Caco-2 (cell line): ENCODE measurements around the gene DPRX. TPM values are rescaled to one million over a fixed set of nuclear protein-coding genes. Genes with fewer than 3 reads are reported as not detected.

Source experiments
- BruUV-seq: library from RNA; stranded (reverse); fragments of 400-500 nt; replicated peaks from 2 replicates; lab custom pipeline; 2021; lab: Mats Ljungman, UMichigan
- CTCF ChIA-PET: fragments of 300-600 bp; sonication (Branson Sonifier 250); formaldehyde crosslinking; loops from one replicate; lab custom pipeline; 2022; ENCODE audit warnings: antibody characterized with exemption; lab: Charles Lee
- POLR2A ChIA-PET: fragments of 300-600 bp; sonication (Branson Sonifier 250); formaldehyde crosslinking; loops from one replicate; lab custom pipeline; 2022; ENCODE audit warnings: antibody characterized with exemption; lab: Charles Lee
- DNase-seq, 2 experiments: peaks; one replicate each; pipeline versions ENCODE4 v3.0.0 to v3.0.0-alpha.2; 2020 to 2022
- H3K27me3 ChIP-seq: replicated peaks from 2 replicates; pipeline ENCODE4 v1.6.0; 2011; ENCODE audit warnings: low read length; ENCODE audit not compliant: control insufficient read depth, insufficient read depth
- H3K36me3 ChIP-seq: 2 replicates; pipeline ENCODE4 v1.5.1; 2011; ENCODE audit warnings: low read length; ENCODE audit not compliant: control insufficient read depth, insufficient read depth
- H3K4me1 ChIP-seq: fragments of 250-450 bp; sonication (Bioruptor Pico); 2 replicates; pipeline ENCODE4 v1.5.1; 2020; ENCODE audit warnings: mild to moderate bottlenecking
- H3K4me3 ChIP-seq: 2 replicates; pipeline ENCODE4 v1.5.1; 2011; ENCODE audit warnings: low read depth, mild to moderate bottlenecking, control low read depth, low read length
- H3K9me3 ChIP-seq: fragments of 250-450 bp; sonication (Bioruptor Pico); 2 replicates; pipeline ENCODE4 v1.5.1; 2020; ENCODE audit warnings: mild to moderate bottlenecking, moderate library complexity
- H3K27ac Mint-ChIP-seq: one replicate; pipeline ENCODE4 v1.8.0; 2022; ENCODE audit warnings: mixed read lengths; ENCODE audit not compliant: unreplicated experiment
- H3K27me3 Mint-ChIP-seq: one replicate; pipeline ENCODE4 v1.8.0; 2022; ENCODE audit warnings: mixed read lengths; ENCODE audit not compliant: insufficient read depth, unreplicated experiment
- H3K36me3 Mint-ChIP-seq: one replicate; pipeline ENCODE4 v1.8.0; 2022; ENCODE audit warnings: mild to moderate bottlenecking, mixed read lengths; ENCODE audit not compliant: insufficient read depth, unreplicated experiment
- H3K4me1 Mint-ChIP-seq: one replicate; pipeline ENCODE4 v1.8.0; 2022; ENCODE audit warnings: low read depth, mixed read lengths; ENCODE audit not compliant: unreplicated experiment
- H3K4me3 Mint-ChIP-seq: one replicate; pipeline ENCODE4 v1.8.0; 2022; ENCODE audit warnings: mild to moderate bottlenecking, moderate library complexity, mixed read lengths; ENCODE audit not compliant: unreplicated experiment
- H3K9me3 Mint-ChIP-seq: one replicate; pipeline ENCODE4 v1.8.0; 2022; ENCODE audit warnings: mixed read lengths; ENCODE audit not compliant: unreplicated experiment
- CTCF ChIP-seq, 2 experiments: fragments of 200-600 bp in 1 of 2; IDR thresholded peaks; 1 replicate in 1 of 2; 2 replicates in 1 of 2; pipeline versions ENCODE4 v1.5.1 to v1.8.0; 2011 to 2022; ENCODE audit warnings: antibody characterized with exemption in 1 of 2, control low read depth in 1 of 2, inconsistent platforms in 1 of 2, low read depth in 1 of 2, low read length in 1 of 2, mild to moderate bottlenecking in 1 of 2, moderate library complexity in 1 of 2; ENCODE audit not compliant: insufficient read depth in 1 of 2, severe bottlenecking in 1 of 2, unreplicated experiment in 1 of 2
- intact Hi-C: fragments of 100-400 bp; cut with micrococcal nuclease; formaldehyde crosslinking; loops from one replicate; pipeline ENCODE4 v1.10.0; 2022; ENCODE audit not compliant: unreplicated experiment
- total RNA-seq: library from RNA; stranded (reverse); gene quantifications from 2 replicates; pipeline ENCODE4 v1.2.3, GENCODE V29; 2022

The DPRX gene
- total RNA-seq, 1 experiment from 2014 or later: not detected

- peaks cover 50% of the 10 kb centered on the region for H3K9me3 ChIP-seq
- no peaks in the 10 kb centered on the region for H3K36me3 ChIP-seq
- no peaks in the 10 kb centered on the region for H3K27me3 ChIP-seq
- ChIA-PET POLR2A (no interaction called here), CTCF (no interaction called here)
- no peak for DNase-seq
- 0 out of 2 replicates have a peak, but pooled peaks cover 2% of the 10 kb centered on the region for H3K4me1 ChIP-seq
- Mint-ChIP-seq H3K4me1 (no peaks in the 10 kb centered on the region), H3K4me3 (no peak overlapping the region), H3K27ac (no peak overlapping the region), H3K27me3 (no peaks in the 10 kb centered on the region), H3K9me3 (peaks cover 11% of the 10 kb centered on the region), H3K36me3 (peaks cover 17% of the 10 kb centered on the region)
- H3K4me3 ChIP-seq: no peak overlapping the region
- intact Hi-C loops: no loop called here
- no TSS peak for BruUV-seq
- no peak for TF ChIP-seq CTCF (IDR thresholded peaks at IDR 0.05; ENCODE audit: insufficient read depth in 1 of 2, low read depth in 1 of 2, low read length in 1 of 2, severe bottlenecking in 1 of 2, unreplicated experiment in 1 of 2)
Measured at GRCh38 chr19:53652476-53652875, 20.7 kb downstream of the DPRX start.

- ChIA-PET POLR2A (no interaction called here), CTCF (no interaction called here)
- intact Hi-C loops: no loop called here
- no peak for DNase-seq
- H3K27me3 ChIP-seq: no peaks in the 10 kb centered on the region
- no peak overlapping the region for H3K4me3 ChIP-seq
- 0 out of 2 replicates have a peak, but pooled peaks cover 6% of the 10 kb centered on the region for H3K4me1 ChIP-seq
- no peaks in the 10 kb centered on the region for H3K27me3 Mint-ChIP-seq
- peaks cover 8% of the 10 kb centered on the region for H3K4me1 Mint-ChIP-seq
- peaks cover 21% of the 10 kb centered on the region for H3K36me3 Mint-ChIP-seq
- no peak for TF ChIP-seq CTCF (IDR thresholded peaks at IDR 0.05; ENCODE audit: insufficient read depth in 1 of 2, low read depth in 1 of 2, low read length in 1 of 2, severe bottlenecking in 1 of 2, unreplicated experiment in 1 of 2)
- H3K9me3 ChIP-seq: peaks cover 51% of the 10 kb centered on the region
- H3K36me3 ChIP-seq: no peaks in the 10 kb centered on the region
- no TSS peak for BruUV-seq
- H3K9me3 Mint-ChIP-seq: peaks cover 23% of the 10 kb centered on the region
- H3K27ac Mint-ChIP-seq: no peak overlapping the region
- H3K4me3 Mint-ChIP-seq: no peak overlapping the region
Measured at GRCh38 chr19:53655042-53655665, 23.4 kb downstream of the DPRX start.

- no peak for TF ChIP-seq CTCF (IDR thresholded peaks at IDR 0.05; ENCODE audit: insufficient read depth in 1 of 2, low read depth in 1 of 2, low read length in 1 of 2, severe bottlenecking in 1 of 2, unreplicated experiment in 1 of 2)
- intact Hi-C loops: no loop called here
- Mint-ChIP-seq H3K4me3 (no peak overlapping the region), H3K27me3 (no peaks in the 10 kb centered on the region), H3K27ac (no peak overlapping the region), H3K9me3 (peaks cover 34% of the 10 kb centered on the region), H3K36me3 (peaks cover 21% of the 10 kb centered on the region), H3K4me1 (peaks cover 12% of the 10 kb centered on the region)
- H3K4me3 ChIP-seq: no peak overlapping the region
- peaks cover 50% of the 10 kb centered on the region for H3K9me3 ChIP-seq
- ChIA-PET CTCF (no interaction called here), POLR2A (no interaction called here)
- H3K4me1 ChIP-seq: 0 out of 2 replicates have a peak, but pooled peaks cover 6% of the 10 kb centered on the region
- no peaks in the 10 kb centered on the region for H3K36me3 ChIP-seq
- H3K27me3 ChIP-seq: no peaks in the 10 kb centered on the region
- DNase-seq: no peak
- BruUV-seq: no TSS peak
Measured at GRCh38 chr19:53657330-53657729, 25.5 kb downstream of the DPRX start.
